Gastrocnemius medialis (tissue), 4 donors: ENCODE data around the gene RCOR1.

Experiments used
- POLR2A ChIP-seq, 2 donors: fragments of 450-650 bp; IDR thresholded peaks; one replicate each; pipeline ENCODE4 v1.6.1; 2017; ENCODE audit warnings: antibody characterized with exemption in 2 of 2, mild to moderate bottlenecking in 2 of 2, moderate library complexity in 2 of 2
- TF ChIP-seq, protein P1 (sequence below), 5 experiments: fragments of 450-650 bp in 3 of 5; fragments of 200-600 bp in 2 of 5; sonication (generic) in 2 of 5; IDR thresholded peaks in 4 of 5; conservative IDR thresholded peaks in 1 of 5; 1 replicate in 4 of 5; 2 replicates in 1 of 5; pipeline ENCODE4 v1.5.1; 2016 to 2019; ENCODE audit warnings: antibody characterized with exemption in 5 of 5, mild to moderate bottlenecking in 3 of 5, moderate library complexity in 3 of 5

DNA sequence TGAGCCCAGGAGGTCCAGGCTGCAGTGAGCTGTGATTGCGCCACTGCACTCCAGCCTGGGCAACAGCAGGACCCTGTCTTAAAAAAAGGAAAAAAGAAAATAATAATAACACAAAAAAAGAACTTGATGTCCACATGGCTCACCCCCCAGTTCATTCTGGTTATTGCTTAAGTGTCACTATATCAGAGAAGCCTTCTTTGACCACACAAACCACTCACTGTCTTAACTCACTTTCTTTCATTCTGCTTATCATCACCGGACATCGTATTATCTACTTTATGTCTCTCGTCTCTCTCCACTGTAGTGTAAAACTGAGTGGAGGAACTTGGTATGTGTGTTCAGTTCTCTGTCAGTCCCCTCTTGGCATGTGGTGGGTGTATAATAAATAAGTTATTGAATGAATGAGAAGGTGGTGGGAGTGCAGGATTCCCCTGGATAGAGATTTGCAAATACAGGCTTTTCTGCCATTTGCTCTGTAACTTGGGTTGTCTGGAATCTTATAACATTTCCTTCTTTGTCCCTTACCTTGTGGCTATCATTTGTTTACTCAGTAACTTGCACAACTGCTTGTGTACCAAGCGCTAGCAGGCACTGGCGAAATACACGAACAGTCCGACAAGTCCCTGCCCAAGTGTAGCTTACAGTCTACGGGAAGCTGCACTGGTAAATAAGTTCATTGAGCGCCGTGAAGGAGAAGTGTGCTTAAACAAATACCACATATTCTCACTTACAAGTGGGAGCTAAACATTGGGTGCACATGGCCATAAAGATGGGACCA is 98.2 kb downstream of the RCOR1 start:
- TF ChIP-seq, protein P1, sequence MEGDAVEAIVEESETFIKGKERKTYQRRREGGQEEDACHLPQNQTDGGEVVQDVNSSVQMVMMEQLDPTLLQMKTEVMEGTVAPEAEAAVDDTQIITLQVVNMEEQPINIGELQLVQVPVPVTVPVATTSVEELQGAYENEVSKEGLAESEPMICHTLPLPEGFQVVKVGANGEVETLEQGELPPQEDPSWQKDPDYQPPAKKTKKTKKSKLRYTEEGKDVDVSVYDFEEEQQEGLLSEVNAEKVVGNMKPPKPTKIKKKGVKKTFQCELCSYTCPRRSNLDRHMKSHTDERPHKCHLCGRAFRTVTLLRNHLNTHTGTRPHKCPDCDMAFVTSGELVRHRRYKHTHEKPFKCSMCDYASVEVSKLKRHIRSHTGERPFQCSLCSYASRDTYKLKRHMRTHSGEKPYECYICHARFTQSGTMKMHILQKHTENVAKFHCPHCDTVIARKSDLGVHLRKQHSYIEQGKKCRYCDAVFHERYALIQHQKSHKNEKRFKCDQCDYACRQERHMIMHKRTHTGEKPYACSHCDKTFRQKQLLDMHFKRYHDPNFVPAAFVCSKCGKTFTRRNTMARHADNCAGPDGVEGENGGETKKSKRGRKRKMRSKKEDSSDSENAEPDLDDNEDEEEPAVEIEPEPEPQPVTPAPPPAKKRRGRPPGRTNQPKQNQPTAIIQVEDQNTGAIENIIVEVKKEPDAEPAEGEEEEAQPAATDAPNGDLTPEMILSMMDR (IDR thresholded peaks at IDR 0.05 in 4 of 5, conservative IDR thresholded peaks at IDR 0.05 in 1 of 5): no peak
- TF ChIP-seq POLR2A (IDR thresholded peaks at IDR 0.05): no peak
